ENCODE measurements around the gene ADCY9. TPM values are rescaled to one million over a fixed set of nuclear protein-coding genes. Genes with fewer than 3 reads are reported as not detected.
"Not testable (repeated sequence)": the region's sequence is repeated elsewhere in the genome, so short reads cannot be mapped to it uniquely, and the experiment has no call there.

ADCY9 gene
- total RNA-seq, 1 experiment from 2014 or later = 14.2 TPM

DNA sequence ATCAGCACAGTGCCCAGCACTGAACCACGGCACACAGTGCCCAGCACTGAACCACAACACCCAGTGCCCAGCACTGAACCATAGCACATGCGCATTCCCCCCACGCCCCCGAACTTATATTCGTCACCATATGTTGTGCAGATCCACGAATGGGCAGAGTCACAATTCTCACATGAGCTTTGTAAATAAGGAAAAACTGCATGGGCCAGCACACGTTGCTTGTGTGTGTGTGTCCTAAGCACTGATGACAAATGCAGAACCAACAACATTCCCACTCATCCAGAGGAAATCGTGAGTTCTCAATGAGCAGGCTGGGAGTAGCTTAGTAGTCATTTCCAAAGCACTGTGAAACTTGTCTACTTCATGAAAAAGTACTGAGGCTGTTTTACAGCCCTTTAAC, 70.0 kb downstream of the ADCY9 start:
- peaks cover under 1% of the 10 kb centered on the region for H3K4me1 Mint-ChIP-seq (ENCODE audit: insufficient read depth, unreplicated experiment)
- ChIA-PET POLR2A (interaction anchor here (0.6 to 1.4 kb wide), 4 partner anchors 14 to 173 kb away, joined by 3 to 4 read pairs (median 3); no protein-coding TSS in a partner anchor), CTCF (no interaction called here)
- BruUV-seq (replicated peaks) = no TSS peak
- DNase-seq (ENCODE audit: unreplicated experiment) = no peak
- H3K27me3 Mint-ChIP-seq (ENCODE audit: insufficient read depth, unreplicated experiment) = no peaks in the 10 kb centered on the region
- no peak overlapping the region for H3K27ac Mint-ChIP-seq (ENCODE audit: low read depth, unreplicated experiment)
- no peak for TF ChIP-seq CTCF (IDR thresholded peaks at IDR 0.05; ENCODE audit: unreplicated experiment)
- H3K9me3 Mint-ChIP-seq (ENCODE audit: unreplicated experiment) = no peaks in the 10 kb centered on the region
- no peak overlapping the region for H3K4me3 Mint-ChIP-seq (ENCODE audit: unreplicated experiment)
- H3K36me3 Mint-ChIP-seq (ENCODE audit: insufficient read depth, unreplicated experiment) = peaks cover 6% of the 10 kb centered on the region
- intact Hi-C loops (cut with micrococcal nuclease) = no loop called here

DNA sequence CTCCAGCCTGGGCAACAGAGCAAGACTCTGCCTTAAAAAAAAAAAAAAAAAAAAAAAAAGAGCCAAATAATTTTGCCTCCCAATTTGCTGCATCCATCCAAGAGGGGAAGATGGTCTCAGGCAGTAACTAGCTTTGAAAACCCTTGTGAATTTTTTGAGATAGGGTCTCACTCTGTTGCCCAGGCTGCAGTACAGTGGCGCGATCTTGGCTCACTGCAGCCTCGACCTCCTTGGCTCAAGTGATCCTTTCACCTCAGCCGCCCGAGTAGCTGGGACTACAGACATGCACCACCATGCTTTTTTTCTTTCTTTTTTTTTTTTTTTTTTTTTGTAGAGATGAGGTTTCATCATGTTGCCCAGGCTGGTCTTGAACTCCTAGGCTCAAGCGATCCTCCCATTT, 70.7 kb downstream of the ADCY9 start:
- H3K4me1 Mint-ChIP-seq (ENCODE audit: insufficient read depth, unreplicated experiment); H3K9me3 Mint-ChIP-seq (ENCODE audit: unreplicated experiment); H3K27me3 Mint-ChIP-seq (ENCODE audit: insufficient read depth, unreplicated experiment); intact Hi-C loops (cut with micrococcal nuclease); H3K4me3 Mint-ChIP-seq (ENCODE audit: unreplicated experiment); BruUV-seq (replicated peaks); CTCF ChIA-PET; H3K36me3 Mint-ChIP-seq (ENCODE audit: insufficient read depth, unreplicated experiment); DNase-seq (ENCODE audit: unreplicated experiment): not testable (repeated sequence)
- peak overlapping the region; percentile 49 for H3K27ac Mint-ChIP-seq (ENCODE audit: low read depth, unreplicated experiment)
- POLR2A ChIA-PET = interaction anchor here (0.6 kb wide), 1 partner anchor 131 kb away, joined by 3 read pairs; no protein-coding TSS in a partner anchor

DNA sequence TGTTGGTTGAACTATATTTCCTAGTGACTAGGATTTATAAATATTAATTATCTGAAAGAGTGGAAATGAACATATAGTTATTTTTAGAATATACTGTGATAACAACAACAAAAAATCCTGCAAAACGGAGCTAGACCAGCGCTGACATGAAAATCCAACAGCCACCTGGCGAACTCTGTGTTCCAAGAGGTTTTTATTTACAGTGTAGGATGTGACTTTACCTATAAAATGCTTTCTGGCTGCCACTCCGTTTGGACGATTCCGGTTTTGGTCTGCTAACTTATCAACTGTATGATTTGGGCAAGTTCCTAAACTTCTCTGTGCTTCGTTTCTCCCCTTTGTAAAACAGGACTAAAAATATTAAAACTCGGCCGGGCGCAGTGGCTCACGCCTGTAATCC, 73.7 kb downstream of the ADCY9 start:
- intact Hi-C loops (cut with micrococcal nuclease) = no loop called here
- Mint-ChIP-seq H3K9me3 (ENCODE audit: unreplicated experiment) (no peaks in the 10 kb centered on the region), H3K4me3 (ENCODE audit: unreplicated experiment) (no peak overlapping the region), H3K27me3 (ENCODE audit: insufficient read depth, unreplicated experiment) (no peaks in the 10 kb centered on the region), H3K27ac (ENCODE audit: low read depth, unreplicated experiment) (no peak overlapping the region), H3K4me1 (ENCODE audit: insufficient read depth, unreplicated experiment) (no peaks in the 10 kb centered on the region), H3K36me3 (ENCODE audit: insufficient read depth, unreplicated experiment) (peaks cover 6% of the 10 kb centered on the region)
- POLR2A ChIA-PET = interaction anchor here (1.3 kb wide), 1 partner anchor 20 kb away, joined by 3 read pairs; no protein-coding TSS in a partner anchor
- no peak for TF ChIP-seq CTCF (IDR thresholded peaks at IDR 0.05; ENCODE audit: unreplicated experiment)
- CTCF ChIA-PET = interaction anchor here (0.6 to 0.8 kb wide), 2 partner anchors 25 to 191 kb away, joined by 3 read pairs; no protein-coding TSS in a partner anchor
- BruUV-seq (replicated peaks) = no TSS peak
- no peak for DNase-seq (ENCODE audit: unreplicated experiment)

DNA sequence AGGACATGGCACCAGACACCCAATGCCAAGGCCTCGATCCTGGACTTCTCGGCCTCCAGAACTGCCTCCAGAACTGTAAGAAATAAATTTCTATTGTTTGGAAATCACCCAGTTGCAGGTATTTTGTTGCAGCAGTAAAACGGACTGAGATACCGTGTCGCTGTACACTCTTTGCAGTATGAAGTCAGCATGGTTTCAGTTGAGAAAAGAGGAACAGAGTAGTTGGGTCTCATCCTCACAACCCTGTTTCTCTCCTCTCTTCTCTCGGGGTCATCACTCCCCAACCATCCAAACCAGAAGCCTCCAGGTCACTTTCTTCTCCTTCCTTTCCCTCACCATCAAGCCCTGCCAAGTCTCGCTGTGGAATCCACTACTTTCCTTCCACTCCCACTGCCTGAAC, 77.8 kb downstream of the ADCY9 start:
- BruUV-seq (replicated peaks) = no TSS peak
- intact Hi-C loops (cut with micrococcal nuclease) = no loop called here
- DNase-seq (ENCODE audit: unreplicated experiment) = no peak
- Mint-ChIP-seq H3K4me3 (ENCODE audit: unreplicated experiment) (no peak overlapping the region), H3K27ac (ENCODE audit: low read depth, unreplicated experiment) (no peak overlapping the region), H3K9me3 (ENCODE audit: unreplicated experiment) (no peaks in the 10 kb centered on the region), H3K36me3 (ENCODE audit: insufficient read depth, unreplicated experiment) (peaks cover 6% of the 10 kb centered on the region), H3K4me1 (ENCODE audit: insufficient read depth, unreplicated experiment) (no peaks in the 10 kb centered on the region), H3K27me3 (ENCODE audit: insufficient read depth, unreplicated experiment) (no peaks in the 10 kb centered on the region)
- no peak for TF ChIP-seq CTCF (IDR thresholded peaks at IDR 0.05; ENCODE audit: unreplicated experiment)
- ChIA-PET POLR2A (no interaction called here), CTCF (no interaction called here)

GRCh38 chr16:4036952-4037351, 79.3 kb downstream of the ADCY9 start:
- H3K9me3 Mint-ChIP-seq (ENCODE audit: unreplicated experiment); BruUV-seq (replicated peaks); H3K27me3 Mint-ChIP-seq (ENCODE audit: insufficient read depth, unreplicated experiment); POLR2A ChIA-PET; H3K36me3 Mint-ChIP-seq (ENCODE audit: insufficient read depth, unreplicated experiment); intact Hi-C loops (cut with micrococcal nuclease); H3K4me3 Mint-ChIP-seq (ENCODE audit: unreplicated experiment); H3K4me1 Mint-ChIP-seq (ENCODE audit: insufficient read depth, unreplicated experiment); CTCF ChIA-PET; DNase-seq (ENCODE audit: unreplicated experiment); H3K27ac Mint-ChIP-seq (ENCODE audit: low read depth, unreplicated experiment): not testable (repeated sequence)

Data from MCF 10A (cell line).